ENCODE measurements around the gene SLC46A1. TPM values are rescaled to one million over a fixed set of nuclear protein-coding genes. Genes with fewer than 3 reads are reported as not detected.
A peak's percentile ranks its signal among the peaks of the same experiment; 100 is the strongest.

The SLC46A1 gene
- total and polyA plus RNA-seq, 2 of the 13 experiments (the other 11 are each of a cell fraction or from before 2014, with no cell fraction given): 19.6 to 22.6 TPM

GRCh38 chr17:28416703-28417311 lies 10.8 kb upstream of the SLC46A1 start (continued):
- TF ChIP-seq CEBPB (IDR thresholded peaks at IDR 0.05; ENCODE audit: borderline replicate concordance, low read depth, low read length): peak; percentile 52; the same call in 1 of the 2 replicates
- peak; percentile 72; the same call in 1 of the 2 replicates for TF ChIP-seq SIX1 (CRISPR knock-in tag; IDR thresholded peaks at IDR 0.05; ENCODE audit: borderline replicate concordance)
- TF ChIP-seq ZBTB33 (CRISPR knock-in tag; IDR thresholded peaks at IDR 0.05): peak; percentile 33; the same call in 1 of the 2 replicates
- TF ChIP-seq ZKSCAN8 (CRISPR knock-in tag; IDR thresholded peaks at IDR 0.05; ENCODE audit: borderline replicate concordance): peak; percentile 27; the same call in 1 of the 2 replicates
- 0 out of 2 replicates have a peak, but pooled peaks have one; percentile 7 for TF ChIP-seq ZNF232 (CRISPR knock-in tag; IDR thresholded peaks at IDR 0.05; ENCODE audit: borderline replicate concordance)
- TF ChIP-seq MNT (IDR thresholded peaks at IDR 0.05): no peak
- TF ChIP-seq HMGXB4 (CRISPR knock-in tag; IDR thresholded peaks at IDR 0.05; ENCODE audit: borderline replicate concordance in 1 of 2, low read depth in 1 of 2): peak in 1 of 2 experiments; percentile 86; a peak in 3 of 4 replicates
- peak; percentile 58 for TF ChIP-seq BHLHE40 (IDR thresholded peaks at IDR 0.05; ENCODE audit: low read length)
- TF ChIP-seq GABPA (IDR thresholded peaks at IDR 0.05; ENCODE audit: low read depth, low read length): no peak
- TF ChIP-seq GABPA (CRISPR knock-in tag; IDR thresholded peaks at IDR 0.05; ENCODE audit: low read depth): peak; percentile 57
- TF ChIP-seq MIER2 (CRISPR knock-in tag; IDR thresholded peaks at IDR 0.05): peak; percentile 72
- no peak for TF ChIP-seq RARG (CRISPR knock-in tag; IDR thresholded peaks at IDR 0.05; ENCODE audit: low read depth)
- TF ChIP-seq DRAP1 (CRISPR knock-in tag; IDR thresholded peaks at IDR 0.05): peak; percentile 48; the same call in 1 of the 2 replicates
- no peak for TF ChIP-seq FOXA1 (IDR thresholded peaks at IDR 0.05)
- no peak for TF ChIP-seq FOXA1 (CRISPR knock-in tag; IDR thresholded peaks at IDR 0.05)
- TF ChIP-seq ZNF652 (CRISPR knock-in tag; IDR thresholded peaks at IDR 0.05; ENCODE audit: borderline replicate concordance, low read depth): 0 out of 2 replicates have a peak, but pooled peaks have one; percentile 22
- TF ChIP-seq NCOA2 (CRISPR knock-in tag; IDR thresholded peaks at IDR 0.05): peak; percentile 20; the same call in 1 of the 2 replicates
- TF ChIP-seq BORCS8-MEF2B (CRISPR knock-in tag; IDR thresholded peaks at IDR 0.05): peak; percentile 40; the same call in 1 of the 2 replicates
- TF ChIP-seq TFE3 (CRISPR knock-in tag; IDR thresholded peaks at IDR 0.05): peak; percentile 14; the same call in 1 of the 2 replicates
- TF ChIP-seq PPARG (CRISPR knock-in tag; conservative IDR thresholded peaks at IDR 0.05): peak; percentile 30; the same call in 1 of the 2 replicates
- TF ChIP-seq GATAD2A (CRISPR knock-in tag; IDR thresholded peaks at IDR 0.05): peak; percentile 73
